Measurements from ENCODE around the gene PATE2.

Gene PATE2

DNA sequence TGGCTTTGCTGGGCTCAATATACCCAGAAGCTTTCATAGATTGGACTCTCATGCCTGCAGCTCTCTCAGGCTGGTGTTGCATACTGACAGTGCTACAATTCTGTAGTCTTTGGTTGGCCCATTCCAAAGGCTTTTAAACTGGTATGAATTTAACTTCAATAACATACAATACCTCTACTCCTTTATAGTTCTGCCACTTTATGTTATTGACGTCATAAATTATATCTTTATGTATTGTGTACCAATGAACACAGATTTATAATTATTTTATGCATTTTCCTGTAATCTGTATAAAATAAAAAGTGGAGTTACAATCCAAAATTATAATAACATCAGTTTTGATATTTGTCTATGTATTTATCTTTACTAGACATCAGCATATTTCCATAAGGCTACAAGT lies 16.2 kb downstream of the PATE2 start:
- Mint-ChIP-seq H3K36me3 (ENCODE audit: low read depth) (no peaks in the 10 kb centered on the region), H3K27ac (no peak overlapping the region), H3K4me1 (no peaks in the 10 kb centered on the region), H3K4me3 (no peak overlapping the region), H3K9me3 (peaks cover 8% of the 10 kb centered on the region), H3K27me3 (peaks cover 16% of the 10 kb centered on the region)
- DNase-seq (no peak), ATAC-seq (no peak)

DNA sequence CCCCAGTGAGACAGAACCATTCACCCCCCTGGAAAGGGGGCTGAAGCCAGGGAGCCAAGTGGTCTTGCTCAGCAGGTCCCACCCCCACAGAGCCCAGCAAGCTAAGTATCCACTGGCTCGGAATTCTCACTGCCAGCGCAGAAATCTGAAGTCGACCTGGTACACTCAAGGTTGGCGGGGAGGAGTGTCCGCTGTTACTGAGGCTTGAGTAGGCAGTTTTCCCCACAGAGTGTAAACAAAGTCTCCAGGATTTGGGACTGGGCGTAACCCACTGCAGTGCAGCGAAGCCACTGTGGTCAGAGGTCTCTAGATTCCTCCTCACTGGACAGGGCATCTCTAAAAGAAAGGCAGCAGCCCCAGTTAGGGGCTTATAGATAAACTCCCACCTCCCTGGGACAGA lies 22.6 kb downstream of the PATE2 start:
- no peaks in the 10 kb centered on the region for H3K4me1 Mint-ChIP-seq
- peaks cover 14% of the 10 kb centered on the region for H3K9me3 Mint-ChIP-seq
- peaks cover 17% of the 10 kb centered on the region for H3K27me3 Mint-ChIP-seq
- no peak overlapping the region for H3K27ac Mint-ChIP-seq
- DNase-seq, result no peak
- no peak overlapping the region for H3K4me3 Mint-ChIP-seq
- no peak for ATAC-seq
- H3K36me3 Mint-ChIP-seq (ENCODE audit: low read depth), result no peaks in the 10 kb centered on the region

DNA sequence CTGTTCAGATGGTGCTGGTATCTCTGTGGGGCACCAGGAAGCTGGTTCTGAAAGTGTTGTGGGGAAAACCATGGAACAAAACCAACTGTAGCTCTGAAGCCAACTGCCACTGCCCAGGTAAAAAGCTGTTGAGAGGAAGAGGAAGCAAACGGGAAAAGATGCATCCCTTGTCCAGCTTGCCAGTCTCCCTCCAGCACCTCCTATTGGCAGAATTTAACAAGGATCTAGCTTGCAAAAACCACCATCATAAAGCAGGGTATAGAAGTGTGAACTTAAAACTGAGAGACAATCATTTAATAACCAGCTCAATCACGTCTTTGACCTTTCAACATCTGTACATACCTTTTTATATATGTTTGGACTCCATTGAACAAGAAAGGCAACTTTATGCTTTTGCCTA lies 28.0 kb downstream of the PATE2 start:
- no peaks in the 10 kb centered on the region for H3K9me3 Mint-ChIP-seq
- H3K36me3 Mint-ChIP-seq (ENCODE audit: low read depth), result no peaks in the 10 kb centered on the region
- H3K4me1 Mint-ChIP-seq, result no peaks in the 10 kb centered on the region
- H3K27me3 Mint-ChIP-seq, result peaks cover 14% of the 10 kb centered on the region
- DNase-seq (no peak), ATAC-seq (no peak)
- H3K27ac Mint-ChIP-seq, result no peak overlapping the region
- no peak overlapping the region for H3K4me3 Mint-ChIP-seq

DNA sequence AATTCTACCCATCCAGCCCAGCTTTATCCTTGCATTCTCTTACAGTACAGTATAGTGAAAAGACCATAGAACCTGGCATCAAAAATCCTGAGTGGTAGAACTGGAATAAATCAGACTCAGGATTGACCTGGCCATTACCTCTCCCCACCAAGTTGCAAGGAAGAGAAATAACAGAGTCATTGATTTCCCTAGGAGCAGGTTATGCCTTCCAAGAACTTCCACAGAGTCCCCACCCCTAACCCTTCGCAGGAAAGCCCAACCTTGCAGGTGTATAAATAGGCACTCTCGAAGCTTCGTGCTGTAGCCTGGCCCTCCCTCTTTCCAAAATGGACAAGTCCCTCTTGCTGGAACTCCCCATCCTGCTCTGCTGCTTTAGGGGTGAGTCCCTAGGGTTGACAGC lies 32.6 kb downstream of the PATE2 start, which contains the start of gene PATE1:
PATE1 (plus strand) TSS at position 301 of the 400 bp plus-strand sequence; CDS start at position 327, 26 bp downstream.
- no peak for ATAC-seq
- Mint-ChIP-seq H3K9me3 (no peaks in the 10 kb centered on the region), H3K27ac (no peak within 1 kb of the TSS), H3K4me3 (no peak within 1 kb of the TSS), H3K36me3 (ENCODE audit: low read depth) (no peaks in the 10 kb centered on the region), H3K27me3 (peaks cover 12% of the 10 kb centered on the region), H3K4me1 (no peaks in the 10 kb centered on the region)
- DNase-seq, result no peak

DNA sequence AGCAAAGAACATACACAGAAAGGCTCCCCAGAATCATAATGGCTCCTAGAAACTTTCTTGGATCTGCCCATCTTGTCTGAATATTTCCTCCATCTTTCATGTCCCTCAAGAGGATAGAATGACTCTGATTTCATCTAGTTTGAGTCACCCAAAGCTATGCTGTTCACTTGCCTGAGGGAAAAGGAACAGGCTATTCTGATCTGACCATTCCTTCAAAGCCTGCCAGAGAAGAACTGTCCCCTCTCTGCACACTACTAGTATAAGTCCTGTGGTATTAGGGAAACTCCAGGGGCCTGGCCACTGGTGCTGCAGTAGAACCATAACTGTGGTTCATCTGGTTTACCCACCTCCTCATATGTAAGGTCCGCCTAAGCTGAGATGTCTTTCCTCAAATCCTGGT lies 34.9 kb downstream of the PATE2 start:
- Mint-ChIP-seq H3K27ac (no peak overlapping the region), H3K4me1 (no peaks in the 10 kb centered on the region), H3K36me3 (ENCODE audit: low read depth) (no peaks in the 10 kb centered on the region), H3K4me3 (no peak overlapping the region), H3K27me3 (peaks cover 11% of the 10 kb centered on the region), H3K9me3 (no peaks in the 10 kb centered on the region)
- DNase-seq, result no peak
- ATAC-seq, result no peak

DNA sequence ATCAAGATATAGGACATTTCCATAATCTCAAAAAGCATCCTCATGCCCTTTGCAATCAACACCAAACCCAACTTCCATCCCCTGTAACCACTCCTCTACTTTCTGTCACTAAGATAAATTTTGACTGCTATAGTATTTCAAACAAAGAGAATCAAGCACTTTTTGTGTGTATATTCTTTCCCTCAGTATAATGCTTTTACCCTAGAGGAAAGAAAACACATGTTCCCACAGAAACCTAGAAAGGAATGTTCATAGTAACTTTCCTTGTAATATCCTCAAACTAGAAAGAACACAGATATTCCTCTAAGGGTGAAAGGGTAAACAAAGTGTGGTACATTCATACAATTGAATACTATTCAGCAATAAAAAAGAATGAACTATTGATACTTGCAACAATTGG lies 38.0 kb downstream of the PATE2 start:
- DNase-seq, result no peak
- no peak overlapping the region for H3K27ac Mint-ChIP-seq
- no peaks in the 10 kb centered on the region for H3K36me3 Mint-ChIP-seq (ENCODE audit: low read depth)
- ATAC-seq, result no peak
- peaks cover 21% of the 10 kb centered on the region for H3K27me3 Mint-ChIP-seq
- H3K9me3 Mint-ChIP-seq, result peaks cover 13% of the 10 kb centered on the region
- no peaks in the 10 kb centered on the region for H3K4me1 Mint-ChIP-seq
- no peak overlapping the region for H3K4me3 Mint-ChIP-seq

DNA sequence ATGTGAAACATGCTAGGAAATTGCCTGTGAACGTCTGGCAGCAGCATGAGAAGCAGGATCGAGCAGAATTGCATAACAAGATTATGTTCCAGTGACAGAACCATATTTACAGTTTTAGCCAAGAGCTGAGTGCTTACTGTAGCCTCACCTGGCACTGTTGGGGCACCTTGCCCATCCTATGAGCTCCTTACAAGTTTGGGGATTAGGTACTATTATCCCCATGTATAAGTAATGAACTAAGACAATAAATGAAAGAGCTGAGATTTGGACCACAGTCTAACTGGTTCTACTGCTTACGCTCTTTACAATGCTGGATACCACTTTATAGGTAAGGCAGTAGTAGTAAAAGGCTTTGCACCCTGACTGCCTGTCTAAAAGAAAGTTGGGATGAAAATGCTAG lies 49.7 kb downstream of the PATE2 start:
- DNase-seq (no peak), ATAC-seq (no peak)
- Mint-ChIP-seq H3K4me1 (no peaks in the 10 kb centered on the region), H3K27ac (no peak overlapping the region), H3K36me3 (ENCODE audit: low read depth) (no peaks in the 10 kb centered on the region), H3K27me3 (peaks cover 6% of the 10 kb centered on the region), H3K4me3 (no peak overlapping the region), H3K9me3 (no peaks in the 10 kb centered on the region)

Measured in activated naive CD8-positive, alpha-beta T cell treated with anti-CD3 and anti-CD28 coated beads, Interleukin-2, amount 50 U/mL, for 24 hours (primary cell).